HS-27A (cell line): Measurements from ENCODE around the gene STEEP1.
"Not testable (repeated sequence)": the region's sequence is repeated elsewhere in the genome, so short reads cannot be mapped to it uniquely, and the experiment has no call there.

Experiments
- DNase-seq: peaks from one replicate; pipeline ENCODE4 v3.0.0-alpha.2; 2012; ENCODE audit warnings: low read depth, missing footprints

Gene STEEP1

DNA sequence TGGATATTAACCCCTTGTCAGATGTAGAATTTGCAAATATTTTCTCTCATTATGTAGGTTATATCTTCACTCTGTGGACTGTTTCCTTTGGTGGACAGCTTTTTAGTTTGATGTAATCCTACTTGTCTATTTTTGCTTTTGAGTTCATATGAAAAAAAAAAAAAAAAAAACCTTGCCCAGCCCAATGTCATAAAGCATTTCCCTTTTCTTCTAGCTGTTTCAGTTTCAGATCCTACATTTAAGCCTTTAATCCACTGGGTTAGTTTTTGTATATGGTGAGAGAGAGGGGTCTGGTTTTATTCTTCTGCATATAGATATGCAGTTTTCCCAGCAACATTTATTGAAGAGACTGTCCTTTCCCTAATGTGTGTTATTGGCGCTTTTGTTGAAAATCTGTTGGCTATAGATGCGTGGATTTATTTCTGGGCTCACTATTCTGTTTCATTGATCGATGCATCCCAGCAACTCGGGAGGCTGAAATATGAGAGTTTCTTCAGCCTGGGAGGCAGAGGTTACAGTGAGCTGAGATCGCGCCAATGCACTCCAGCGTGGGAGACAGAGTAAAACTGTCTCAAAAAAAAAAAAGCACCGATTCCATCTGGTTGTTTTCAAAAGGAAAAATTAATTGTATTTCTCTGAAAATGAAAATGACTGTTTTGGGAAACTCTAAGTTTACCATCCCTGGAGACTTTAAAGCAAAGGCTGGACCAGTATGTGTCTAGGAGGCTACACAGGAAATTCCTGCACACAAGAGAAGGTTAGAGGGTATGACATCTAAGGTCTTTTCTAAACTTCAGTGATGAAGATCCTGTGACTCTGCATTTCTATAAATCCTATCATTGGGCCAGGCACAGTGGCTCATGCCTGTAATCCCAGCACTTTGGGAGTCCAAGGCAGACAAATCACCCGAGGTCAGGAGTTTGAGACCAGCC lies 35.6 kb downstream of the STEEP1 start:
- DNase-seq: no peak

DNA sequence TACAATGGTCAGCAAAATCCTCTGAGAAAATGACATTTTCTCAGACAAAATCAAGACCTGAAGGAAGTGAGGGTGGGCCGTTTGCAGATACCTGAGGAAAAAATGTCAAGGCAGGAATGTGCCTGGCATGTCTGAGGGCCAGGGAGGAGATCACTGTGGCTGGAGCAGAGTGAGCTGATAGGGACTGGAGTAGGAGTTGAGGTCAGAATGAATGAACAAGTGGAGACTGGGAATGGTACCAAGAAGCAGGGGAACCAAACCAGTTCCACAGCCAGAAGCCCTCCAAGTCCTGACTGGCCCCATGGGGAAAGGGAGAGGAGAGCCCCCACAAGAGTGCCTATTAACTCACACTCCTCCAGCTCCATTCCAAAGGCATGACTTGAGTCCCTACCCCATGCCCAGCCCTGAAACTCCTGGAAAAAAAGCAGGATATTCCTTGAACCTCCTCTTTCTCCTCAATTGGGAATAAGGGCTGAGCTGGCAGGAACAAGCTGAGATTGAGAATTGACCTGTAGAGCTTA lies 41.5 kb downstream of the STEEP1 start:
- DNase-seq: no peak

- DNase-seq: no peak
These were observed 44.0 kb downstream of the STEEP1 start for GRCh38 chrX:119521246-119521645.

GRCh38 chrX:119518371-119518770 lies 46.8 kb downstream of the STEEP1 start:
- no peak for DNase-seq

DNA sequence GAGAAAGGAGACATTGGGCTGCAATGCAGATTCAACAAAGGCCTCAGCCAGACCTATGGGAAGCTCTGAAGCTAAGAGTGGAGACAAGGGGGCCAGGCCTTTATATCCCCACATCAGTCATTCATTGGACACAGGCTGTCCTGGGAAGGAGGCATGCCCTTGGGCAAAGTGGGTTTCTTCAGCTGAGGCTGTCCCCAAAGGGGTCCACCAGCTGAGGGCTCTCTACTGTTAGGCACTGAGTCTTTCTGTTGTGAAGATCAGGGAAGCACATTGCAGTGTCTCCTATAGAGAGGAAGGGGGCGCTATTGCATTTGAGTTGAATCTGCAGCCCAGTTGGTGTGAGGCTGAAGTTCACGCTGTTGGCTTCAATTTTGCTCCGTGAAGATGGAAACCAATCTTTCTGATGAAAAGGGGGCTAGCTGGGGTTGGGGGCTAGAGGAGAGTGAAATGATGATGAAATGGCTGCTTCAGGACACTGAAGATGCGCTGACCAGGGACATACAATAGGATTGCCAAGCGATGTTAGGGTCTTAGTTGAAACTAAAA lies 49.0 kb downstream of the STEEP1 start:
- DNase-seq: no peak

DNA sequence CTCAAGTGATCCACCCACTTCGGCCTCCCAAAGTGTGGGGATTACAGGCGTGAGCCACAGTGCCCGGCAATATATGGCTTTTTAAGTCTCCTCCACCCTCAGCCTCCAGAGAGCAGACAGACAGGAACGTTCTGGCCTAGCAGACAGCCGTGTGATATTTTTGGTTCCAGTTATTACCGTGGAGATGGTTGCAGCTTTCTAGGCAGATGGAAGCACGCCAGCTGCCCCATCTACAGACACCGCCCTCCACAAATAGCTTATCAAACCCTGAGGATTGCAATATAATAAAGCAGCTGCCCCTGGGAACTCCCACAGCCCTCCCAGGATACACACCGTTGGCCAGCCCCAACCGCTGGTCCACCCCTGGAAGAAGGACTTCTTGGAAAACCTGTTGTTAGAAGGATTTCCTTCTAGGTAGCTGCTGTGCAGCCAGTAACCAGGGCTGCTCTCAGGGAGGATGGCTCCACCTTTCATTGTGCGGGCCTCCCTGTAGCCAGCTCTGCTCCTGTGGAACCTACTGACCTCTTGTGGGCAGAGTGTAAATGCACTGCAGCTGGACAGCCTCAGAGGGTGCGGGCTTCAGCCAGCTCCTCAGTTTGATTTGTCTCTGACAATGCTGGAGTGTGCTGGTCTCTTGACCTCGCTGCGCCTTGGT lies 52.9 kb downstream of the STEEP1 start:
- no peak for DNase-seq

DNA sequence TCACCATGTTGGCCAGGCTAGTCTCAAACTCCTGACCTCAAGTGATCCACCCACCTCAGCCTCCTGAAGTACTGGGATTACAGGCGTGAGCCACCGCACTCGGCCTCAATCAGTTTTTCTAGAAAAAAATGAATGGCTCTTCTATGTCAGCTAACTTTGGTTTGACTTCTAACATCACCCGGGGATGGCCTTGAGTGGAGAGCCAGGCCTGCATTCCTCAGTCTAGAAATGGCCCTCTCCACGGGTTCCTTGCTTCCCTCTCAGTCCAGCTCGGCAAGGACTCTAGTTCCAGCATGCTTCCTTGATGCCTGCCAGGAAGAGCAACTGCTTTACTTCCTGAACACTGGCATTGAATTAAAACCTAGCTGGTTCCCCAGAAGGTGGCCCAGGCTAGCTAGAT lies 58.0 kb downstream of the STEEP1 start:
- no peak for DNase-seq

DNA sequence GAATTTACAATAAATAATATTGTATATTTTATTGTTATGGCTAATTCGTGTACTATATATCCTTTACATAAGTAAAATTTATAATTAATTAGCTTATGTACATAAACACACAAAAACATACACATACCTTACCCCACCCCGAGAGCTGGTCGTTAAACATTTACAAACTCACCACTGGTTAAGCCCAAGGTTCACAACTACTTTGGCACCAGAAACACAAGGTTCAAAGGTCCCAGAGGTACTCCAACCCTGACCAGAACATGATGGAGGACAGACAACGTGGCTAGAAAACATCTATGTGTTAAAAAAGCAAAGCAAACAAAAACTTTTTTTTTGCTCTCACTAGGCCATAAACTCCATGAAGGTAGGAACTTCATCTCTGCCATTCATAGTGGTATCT lies 59.3 kb downstream of the STEEP1 start:
- DNase-seq: no peak

DNA sequence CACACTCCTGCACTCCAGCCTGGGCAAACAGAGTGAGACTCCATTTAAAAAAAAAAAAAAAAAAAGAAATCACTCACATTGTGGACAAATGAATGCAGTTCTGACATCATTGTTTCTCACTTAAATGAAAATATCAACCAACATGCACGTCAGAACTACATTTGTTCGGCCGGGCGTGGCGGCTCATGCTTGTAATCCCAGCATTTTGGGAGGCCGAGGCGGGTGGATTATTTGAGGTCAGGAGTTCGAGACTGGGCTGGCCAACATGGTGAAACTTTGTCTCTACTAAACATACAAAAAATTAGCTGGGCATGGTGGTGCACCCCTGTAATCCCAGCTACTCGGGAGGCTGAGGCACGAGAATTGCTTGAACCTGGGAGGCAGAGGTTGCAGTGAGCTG lies 60.1 kb downstream of the STEEP1 start:
- not testable (repeated sequence) for DNase-seq

GRCh38 chrX:119503484-119503861 lies 61.7 kb downstream of the STEEP1 start:
- DNase-seq: peak; percentile 68

DNA sequence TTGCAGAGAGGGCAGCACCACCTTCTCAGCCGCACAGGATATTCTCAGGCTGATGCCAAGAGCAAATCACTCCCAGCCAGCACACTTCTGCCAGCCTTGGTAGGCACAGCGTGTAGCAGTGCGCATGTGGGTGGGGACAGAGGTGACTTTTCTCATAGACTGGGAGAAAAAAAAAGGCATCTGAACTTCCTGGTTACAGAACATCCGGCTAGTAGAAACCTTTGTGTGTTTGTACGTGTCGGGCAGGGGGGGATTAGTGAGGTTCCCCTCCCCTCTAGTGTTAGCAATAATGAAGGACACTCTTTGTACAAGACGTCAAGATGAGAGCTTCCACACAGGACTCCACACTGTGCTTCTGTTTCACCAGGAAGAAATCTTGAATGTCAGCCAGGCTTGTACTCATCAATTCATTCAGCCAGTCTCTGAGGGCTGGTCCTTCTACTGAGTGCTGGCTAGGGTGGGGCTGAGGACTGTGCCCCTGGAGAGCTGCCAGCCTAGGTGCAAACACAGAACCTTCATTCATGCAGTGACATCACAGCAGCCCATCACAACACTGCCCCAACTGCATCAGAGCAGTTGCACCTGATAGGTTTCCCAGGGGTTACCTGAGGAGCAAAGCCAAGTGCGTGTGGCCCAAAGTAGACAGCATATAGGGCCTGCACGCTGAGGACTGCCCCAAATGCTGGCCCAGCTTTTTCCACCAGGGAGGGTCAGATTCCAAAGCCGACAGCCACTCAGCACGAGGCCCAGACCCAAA lies 62.3 kb downstream of the STEEP1 start:
- no peak for DNase-seq

DNA sequence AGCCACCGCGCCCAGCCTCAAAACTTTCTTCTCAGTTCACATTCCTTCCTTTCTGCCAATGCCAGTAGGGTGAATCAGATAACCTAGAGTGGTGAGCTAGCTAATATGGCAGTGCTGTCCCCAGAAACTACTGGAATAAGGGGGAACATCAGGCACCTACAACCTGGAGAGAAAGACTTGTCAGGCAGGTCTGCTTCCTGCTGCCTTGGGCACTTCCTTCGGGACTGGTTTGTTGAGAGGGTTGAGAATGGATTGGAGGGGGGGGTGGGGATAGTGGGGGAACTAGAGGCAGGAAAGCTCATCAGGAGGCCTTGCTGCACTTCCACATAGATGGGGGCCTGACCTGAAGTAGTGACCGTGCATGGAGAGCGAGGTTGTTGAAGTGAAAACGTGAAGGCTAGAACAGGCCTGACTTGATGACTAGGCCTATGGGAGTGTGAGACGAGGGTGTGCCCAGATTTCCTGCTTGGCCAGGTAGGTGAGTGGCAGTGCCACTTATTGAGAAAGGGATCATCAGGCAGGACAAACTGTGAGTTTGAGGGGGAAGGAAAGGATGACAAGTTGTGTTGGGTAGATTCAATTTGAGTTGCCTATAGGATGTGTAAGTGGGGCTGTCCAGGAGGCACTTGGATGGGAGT lies 63.6 kb downstream of the STEEP1 start:
- no peak for DNase-seq

DNA sequence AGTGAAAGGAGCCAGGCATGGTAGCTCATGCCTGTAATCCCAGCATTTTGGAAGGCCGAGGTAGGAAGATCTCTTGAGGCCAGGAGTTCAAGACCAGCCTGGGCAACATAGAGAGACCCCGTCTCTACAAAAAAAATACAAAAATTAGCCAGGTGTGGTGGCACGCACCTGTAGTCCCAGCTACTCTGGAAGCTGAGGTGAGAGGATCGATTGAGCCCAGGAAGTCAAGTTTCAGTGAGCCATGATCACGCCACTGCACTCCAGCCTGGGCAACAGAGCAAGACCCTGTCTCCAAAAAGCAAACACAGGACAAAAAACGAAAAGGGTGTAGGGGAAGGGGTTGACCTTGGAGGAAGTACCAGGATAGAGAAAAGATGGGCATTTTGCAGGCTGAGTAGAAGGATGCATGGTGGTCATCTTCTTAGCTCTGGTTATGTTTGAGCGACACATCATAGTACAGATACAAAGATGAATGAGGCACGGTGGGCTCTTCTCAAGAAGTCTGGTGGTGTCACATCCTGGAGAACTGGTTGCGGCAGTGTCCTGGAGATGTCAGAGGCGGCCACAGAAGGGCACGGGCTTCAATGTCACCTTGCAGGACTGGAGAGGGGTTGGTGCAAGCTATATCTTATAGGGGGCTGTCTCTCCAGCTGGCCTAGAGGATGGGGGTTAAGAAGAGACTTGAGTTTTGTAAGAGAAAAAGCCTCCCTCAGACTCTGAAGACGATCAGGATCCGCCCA lies 65.0 kb downstream of the STEEP1 start:
- DNase-seq: no peak

GRCh38 chrX:119497185-119497584 lies 68.0 kb downstream of the STEEP1 start:
- no peak for DNase-seq

DNA sequence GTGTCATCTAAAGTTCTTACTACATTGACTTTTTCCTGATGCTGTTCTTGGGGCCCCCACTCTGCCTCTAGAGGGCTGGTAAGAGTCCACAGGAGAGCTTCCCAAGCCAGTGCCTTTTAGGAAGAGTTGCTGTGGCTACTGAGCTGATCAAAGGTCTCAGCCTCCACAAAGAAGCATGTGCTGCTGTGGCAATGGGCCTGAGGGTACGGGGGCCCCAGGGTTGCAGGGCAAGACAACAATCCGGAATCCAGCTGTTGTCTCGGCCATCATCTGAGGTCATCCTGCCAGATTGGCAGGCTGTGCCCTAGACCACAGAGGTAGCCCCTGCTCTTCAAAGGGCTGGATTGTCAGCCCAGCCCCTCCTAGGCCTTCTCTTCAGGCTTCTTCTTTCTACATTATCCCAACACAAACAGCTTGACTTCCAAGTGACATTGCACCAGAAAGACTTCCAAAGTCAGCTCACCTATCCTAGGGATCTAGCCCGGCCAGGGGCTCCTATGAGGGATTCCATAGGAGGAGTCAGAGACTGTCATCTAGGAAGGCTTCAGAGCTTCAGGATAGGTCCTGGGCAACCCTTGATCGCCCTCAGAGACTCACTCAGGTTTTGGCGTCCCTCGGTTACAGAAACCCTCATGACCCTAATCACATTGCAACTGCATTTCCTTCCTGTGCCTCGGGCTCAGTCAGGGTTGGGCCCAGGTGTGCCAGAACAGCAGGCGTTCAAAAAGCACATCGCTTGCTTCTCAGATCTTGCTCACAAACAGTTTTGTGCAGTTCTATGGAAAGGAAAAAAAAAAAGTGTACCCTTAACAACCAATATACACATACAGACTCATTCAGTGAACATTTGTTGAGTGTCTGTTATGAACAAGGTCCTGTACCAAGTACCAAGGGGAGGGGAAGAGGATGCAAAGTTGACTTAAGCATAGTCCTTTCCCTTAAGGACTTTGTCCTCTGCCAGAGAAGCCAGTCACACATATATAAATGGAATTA lies 69.2 kb downstream of the STEEP1 start:
- no peak for DNase-seq

GRCh38 chrX:119493851-119494495 lies 71.2 kb downstream of the STEEP1 start:
- DNase-seq: not testable (repeated sequence)

- no peak for DNase-seq
These were observed 72.7 kb downstream of the STEEP1 start for GRCh38 chrX:119492463-119492862.

DNA sequence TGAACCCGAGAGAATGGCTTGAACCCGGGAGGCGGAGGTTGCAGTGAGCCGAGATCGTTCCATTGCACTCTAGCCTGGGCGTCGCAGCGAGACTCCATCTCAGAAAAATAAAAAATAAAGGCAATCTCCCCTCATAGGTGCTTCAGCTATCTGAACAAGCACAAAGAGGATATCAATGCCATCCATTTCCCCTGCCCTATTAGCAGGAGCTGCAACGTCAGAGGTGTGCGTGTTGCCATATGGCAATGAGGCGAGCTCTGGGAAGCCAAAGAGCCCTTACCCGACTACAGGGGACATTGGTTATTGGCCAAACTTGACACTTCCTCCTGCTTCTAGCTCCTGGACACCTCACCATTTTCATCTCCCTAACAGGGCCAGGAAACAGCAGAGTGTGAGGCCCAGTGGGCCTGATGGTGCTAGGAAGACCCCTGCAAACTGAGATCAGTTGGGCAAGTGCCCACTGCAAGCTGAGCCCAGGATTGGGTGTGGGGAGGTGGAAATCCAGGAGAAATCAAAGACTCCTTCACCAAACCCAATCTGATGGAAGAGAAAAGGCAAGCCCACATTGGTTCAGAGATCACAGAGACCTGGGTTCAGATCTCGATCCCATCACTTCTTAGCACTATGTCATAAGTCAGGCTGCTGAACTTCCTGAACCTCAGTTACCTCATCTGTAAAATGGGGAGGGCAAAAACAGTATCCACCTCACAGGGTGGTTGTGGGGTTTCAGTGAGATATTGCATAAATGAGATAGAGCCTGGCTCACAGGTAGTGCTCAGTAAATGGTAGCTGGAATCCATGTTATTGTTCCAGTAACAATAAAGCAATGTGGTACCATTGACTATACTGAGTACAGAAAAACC lies 75.8 kb downstream of the STEEP1 start:
- DNase-seq: no peak
